ENCODE results near the gene PNRC1.
"Not testable (repeated sequence)": the region's sequence is repeated elsewhere in the genome, so short reads cannot be mapped to it uniquely, and the experiment has no call there.

The PNRC1 gene

DNA sequence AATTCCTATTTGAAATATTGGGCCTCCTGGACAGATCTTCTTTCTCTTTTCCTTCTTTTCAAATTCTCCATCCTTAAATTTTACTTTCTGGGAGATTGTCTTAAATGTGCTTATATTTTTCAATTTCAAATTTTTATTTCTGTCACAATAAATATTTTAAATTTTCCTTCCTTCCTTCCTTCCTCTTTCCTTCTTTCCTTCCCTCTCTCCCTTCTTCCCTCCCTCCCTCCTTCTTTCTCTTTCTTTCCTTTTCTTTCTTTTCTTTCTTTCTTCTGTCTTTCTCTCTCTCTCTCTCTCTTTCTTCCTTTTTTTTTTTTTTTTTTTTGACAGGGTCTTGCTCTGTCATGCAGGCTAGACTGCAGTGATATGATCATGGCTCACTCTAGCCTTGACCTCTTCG, 16.7 kb upstream of the PNRC1 start:
- DNase-seq, result no peak

DNA sequence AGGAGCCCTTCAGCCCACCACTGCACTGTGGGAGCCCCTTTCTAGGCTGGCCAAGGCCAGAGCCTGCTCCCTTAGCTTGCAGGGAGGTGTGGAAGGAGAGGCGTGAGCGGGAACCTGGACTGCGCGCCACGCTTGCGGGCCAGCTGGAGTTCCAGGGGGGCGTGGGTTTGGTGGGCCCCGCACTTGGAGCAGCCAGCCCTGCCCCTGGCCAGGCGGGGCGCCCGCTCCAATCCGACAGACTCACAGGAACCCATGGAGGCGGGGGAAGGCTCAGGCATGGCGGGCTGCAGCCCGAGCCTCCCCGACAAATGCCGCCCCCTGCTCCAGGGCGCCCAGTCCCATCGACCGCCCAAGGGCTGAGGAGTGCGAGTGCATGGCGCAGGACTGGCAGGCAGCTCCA, 15.6 kb upstream of the PNRC1 start:
- DNase-seq, result not testable (repeated sequence)

DNA sequence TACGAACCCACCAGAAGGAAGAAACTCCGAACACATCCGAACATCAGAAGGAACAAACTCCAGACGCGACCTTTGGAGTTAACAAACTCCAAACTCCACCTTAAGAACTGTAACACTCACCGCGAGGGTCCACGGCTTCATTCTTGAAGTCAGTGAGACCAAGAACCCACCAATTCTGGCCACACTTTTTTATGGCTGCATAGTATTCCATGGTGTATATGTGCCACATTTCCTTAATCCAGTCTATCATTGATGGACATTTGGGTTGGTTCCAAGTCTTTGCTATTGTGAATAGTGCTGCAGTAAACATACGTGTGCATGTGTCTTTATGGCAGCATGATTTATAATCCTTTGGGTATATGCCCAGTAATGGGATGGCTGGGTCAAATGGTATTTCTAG, 14.4 kb upstream of the PNRC1 start:
- DNase-seq, result not testable (repeated sequence)

DNA sequence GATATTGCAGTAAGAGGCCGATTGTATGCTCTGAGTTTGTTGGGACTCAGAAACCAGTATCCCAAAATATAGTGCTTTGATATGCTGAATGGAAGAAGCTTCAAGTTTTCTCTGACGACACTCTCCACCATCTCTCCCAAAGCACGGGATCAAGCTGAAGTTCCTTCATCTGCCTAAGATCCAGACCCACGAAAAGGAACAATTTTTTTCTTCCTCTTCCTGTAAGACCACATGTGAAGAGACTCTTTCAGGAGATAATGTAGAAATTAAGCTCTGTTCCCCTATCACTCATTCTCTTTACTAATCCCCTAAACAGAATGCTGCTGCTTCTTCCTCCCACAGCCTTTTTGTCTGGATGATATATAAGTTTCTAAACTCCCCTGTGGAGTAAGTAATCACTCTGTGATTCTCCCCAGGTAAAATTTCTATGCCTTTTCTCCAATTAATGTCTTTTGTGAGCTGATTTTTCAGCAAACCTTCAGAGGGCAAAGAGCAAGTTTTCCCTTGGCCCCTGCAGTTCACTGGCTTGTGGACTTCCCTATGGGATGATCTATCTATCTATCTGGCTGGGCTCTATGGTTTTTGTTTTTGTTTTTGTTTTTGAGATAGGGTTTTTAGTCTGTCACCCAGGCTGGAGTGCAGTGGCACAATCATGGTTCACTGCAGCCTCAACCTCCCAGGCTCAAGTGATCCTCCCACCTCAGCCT, 13.5 kb upstream of the PNRC1 start:
- no peak for DNase-seq

DNA sequence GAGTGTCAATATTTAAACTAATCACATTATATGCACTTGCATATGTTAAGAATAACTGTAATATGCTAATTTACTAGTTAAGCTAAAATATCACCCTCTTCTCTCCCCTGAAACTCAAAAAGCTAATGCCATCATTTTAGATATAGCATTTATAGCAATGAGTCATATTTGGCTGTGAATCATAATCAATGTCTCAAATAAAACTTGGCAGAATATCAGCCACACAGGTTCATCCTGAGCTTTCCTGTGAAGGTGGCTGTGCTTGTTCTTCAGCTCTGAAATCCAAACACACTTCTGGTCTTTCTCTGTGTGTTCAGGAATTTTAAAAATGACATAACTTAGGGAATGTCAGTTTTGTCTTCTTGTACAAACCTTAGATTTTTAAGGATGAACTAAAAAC, 12.8 kb upstream of the PNRC1 start:
- no peak for DNase-seq

DNA sequence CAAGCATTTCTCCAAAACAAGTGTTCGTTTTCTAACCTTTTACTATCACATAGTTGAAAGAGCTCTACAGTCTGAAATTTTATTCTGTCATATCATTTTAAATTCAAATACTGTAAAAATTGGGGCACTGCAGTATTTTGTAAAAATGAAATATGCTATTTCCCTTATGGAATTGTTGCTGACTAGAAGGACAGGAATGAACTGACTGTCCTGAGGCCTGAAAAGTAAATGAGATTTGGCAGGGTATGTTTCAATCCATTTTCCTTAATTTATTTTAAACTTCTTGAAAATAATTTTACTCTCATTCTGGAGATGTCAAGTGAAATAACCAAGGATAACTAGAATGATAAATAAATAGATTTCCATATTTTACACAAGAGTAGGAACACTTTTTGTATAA, 11.9 kb upstream of the PNRC1 start:
- no peak for DNase-seq

DNA sequence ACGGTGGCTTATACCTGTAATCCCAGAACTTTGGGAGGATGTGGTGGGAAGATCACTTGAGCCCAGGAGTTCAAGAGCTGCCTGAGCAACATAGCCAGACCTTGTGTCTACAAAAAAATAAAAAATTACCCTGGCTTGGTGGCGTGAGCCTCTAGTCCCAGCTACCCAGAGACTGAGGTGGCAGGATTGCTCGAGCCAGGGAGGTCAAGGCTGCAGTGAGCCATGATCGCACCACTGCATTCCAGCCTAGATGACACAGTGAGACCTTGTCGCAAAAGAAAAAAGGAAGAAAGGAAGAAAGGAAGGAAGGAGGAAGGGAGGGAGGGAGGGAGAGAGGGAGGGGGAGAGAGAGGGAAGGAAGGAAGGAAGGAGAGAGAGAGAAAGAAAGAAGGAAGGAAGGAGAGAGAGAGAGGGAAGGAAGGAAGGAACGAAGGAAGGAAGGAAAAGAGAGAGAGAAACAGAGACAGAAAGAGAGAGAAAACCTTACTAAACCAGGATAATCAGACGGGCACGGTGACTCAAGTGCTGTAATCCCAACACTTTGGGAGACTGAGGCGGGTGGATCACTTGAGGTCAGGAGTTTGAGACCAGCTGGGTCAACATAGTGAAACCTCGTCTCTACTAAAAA, 10.9 kb upstream of the PNRC1 start:
- no peak for DNase-seq

DNA sequence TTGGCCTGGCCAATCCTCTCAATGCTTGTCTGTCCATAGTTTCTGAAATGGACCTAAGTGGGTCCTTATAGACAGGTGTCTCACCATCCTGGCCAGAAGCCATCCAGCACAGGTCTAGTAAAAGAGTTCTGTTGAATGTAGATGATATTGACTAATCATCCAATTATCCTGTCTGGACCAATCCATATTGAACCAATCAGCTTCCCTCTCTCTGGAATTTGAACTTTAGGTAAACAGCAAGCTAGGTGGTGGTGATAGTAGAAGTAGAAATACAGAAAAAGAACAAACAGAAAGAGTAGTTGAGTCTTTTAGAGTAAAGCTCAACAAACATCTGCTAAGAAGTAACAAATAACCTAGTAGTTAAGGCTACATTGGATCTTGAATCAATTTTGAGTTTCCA, 9.5 kb upstream of the PNRC1 start:
- DNase-seq, result no peak

DNA sequence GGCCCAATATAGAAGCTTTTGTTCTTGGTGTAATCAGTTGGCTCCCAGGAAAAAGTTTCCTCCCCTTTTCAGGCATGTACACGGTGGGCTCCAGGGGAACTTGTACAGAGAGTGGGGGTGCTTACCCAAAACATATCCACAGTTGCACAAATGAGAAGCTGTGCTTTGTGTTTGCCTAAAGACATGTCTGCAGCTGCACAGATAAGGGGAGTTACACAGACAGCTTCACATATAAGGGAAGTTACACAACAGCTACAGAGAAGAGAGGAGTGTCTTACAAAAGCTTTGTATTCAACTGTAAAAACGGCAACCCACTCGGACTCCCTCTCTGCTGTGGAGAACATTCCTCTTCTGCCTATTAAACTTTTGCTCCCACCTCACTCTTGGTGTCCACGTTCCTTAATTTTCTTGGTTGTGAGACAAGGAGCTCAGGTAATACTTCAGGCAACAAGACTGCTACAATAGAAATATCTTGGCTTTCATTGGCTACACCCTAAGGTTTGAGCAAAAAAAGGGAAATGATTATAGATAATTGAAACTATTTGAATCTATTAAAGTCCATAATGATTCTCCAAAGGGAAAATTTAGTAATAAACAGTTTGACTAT, 7.4 kb upstream of the PNRC1 start:
- no peak for DNase-seq

DNA sequence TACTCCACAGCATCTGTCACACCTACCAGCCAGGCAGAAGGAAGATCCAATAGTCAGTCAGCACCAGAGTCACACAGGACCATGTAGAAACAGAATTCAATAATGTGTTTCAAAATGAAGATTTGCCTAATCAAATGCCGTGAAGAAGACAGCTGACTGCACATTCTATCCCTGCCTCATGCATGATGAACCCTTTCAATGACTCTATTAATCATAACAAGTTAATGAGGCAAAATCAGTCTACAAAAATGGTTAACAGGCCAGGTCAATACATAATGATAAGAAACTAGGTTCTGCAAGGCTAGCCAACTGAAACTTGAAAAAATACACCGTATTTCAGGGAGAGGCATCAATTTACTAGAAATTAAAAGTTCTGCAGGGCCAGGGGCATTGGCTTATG, 6.7 kb upstream of the PNRC1 start:
- no peak for DNase-seq

DNA sequence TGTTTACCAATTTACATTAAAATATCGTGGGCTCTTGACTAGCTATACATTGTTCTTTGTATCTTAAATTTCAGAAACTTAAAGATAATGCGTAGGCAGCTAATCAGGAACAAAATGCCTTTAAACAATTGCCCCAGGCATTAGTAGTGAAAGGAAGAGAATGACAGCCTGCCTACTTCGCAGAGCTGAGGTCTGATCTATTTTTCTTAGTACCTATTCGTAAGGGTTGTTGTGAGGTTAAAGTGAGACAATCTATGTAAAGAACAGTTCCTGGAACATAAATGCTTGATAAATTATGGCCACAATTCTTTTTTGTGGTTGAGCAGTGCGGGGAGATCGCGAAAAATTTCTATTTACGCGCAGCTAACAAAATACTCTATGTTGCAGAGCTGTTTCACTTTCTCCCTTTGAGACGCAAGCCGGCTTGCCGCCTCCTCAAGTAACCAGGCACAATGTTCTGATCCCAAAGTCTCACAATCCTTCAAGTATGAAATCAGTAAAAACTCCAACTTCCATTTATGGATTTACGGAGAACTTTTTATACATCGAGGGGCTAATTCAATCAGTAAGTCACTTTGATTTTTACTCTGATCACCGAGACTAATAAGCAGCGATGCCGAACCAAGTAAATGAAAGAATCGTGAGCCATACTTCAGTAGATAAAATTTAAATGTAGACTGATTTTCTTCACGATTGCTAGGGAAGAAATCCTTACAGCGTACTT, 878 bp upstream of the PNRC1 start:
- DNase-seq, result peak; percentile 42 to 52

DNA sequence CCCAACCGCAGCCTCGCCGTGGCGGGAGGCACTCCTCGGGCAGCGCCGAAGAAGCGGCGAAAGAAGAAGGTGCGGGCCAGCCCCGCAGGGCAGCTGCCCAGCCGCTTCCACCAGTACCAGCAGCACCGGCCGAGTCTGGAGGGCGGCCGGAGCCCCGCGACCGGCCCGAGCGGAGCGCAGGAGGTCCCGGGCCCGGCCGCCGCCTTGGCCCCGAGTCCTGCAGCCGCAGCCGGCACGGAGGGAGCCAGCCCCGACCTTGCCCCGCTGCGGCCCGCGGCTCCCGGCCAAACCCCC, 525 bp downstream of the PNRC1 start:
- DNase-seq, result no peak

DNA sequence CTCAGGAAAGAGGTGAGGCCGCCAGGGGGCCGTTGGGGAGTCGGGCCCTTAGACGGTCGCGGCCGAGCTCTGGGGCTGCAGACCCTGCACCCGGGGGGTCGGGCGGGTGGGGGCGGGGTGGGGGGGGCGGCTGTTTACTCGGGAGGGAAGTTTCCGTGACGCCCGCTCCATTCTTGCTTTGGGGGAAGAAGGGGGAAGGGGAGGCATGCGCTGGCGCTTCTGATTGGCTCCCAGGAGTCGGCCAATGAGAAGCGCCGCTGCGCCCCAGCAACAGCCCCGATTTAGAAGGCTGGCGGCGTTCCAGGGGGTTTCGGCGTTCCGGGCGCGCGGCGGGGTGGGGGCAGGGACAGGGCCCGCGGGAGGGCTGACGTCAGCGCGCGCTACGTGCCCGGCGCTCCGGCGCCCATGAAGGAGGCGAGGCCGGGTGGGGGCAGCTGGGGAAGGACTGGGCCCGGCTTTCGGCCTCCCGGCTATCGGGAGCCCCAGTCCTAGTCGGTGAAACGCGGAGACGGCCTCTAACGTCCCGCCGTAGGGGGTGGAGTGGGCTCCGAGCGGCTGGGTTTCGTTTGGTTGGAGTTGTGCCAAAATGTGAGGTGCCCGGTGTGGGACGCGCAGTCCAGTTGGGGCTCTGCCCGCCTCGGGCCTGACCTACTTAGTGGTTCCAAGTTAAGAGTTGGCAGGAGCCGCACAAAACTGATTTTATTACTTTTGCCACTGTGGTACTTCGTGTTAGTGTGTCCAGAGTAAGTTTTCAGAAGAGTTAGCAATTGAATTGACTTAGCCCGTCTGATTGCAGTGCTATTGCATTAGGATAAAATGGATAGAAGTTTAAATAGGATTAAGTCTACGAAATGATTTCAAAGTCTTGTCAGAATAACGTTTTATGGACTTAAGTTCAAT, 1.1 kb downstream of the PNRC1 start:
- DNase-seq, result peak; percentile 99

DNA sequence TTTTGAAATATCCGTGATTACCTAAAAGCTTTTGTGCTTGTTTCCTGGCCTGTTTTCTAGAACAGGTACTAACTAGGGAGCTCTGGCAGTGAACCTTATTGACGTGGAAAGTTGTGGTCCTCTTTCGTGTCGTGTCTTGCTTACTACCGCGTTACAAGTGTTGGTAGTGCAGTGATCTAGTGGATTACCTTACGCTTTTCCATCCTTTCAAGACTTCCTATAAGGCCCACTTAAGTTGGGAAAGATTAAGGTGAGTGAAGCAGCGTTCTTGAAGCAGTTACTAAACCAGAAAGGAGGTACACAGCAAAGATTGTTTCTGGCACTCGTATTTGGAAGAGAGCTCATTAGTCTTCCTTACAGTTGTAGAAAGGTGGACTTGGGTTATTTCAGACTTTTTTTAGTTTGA, 1.9 kb downstream of the PNRC1 start:
- DNase-seq, result peak in 1 of 2 experiments; percentile 21

DNA sequence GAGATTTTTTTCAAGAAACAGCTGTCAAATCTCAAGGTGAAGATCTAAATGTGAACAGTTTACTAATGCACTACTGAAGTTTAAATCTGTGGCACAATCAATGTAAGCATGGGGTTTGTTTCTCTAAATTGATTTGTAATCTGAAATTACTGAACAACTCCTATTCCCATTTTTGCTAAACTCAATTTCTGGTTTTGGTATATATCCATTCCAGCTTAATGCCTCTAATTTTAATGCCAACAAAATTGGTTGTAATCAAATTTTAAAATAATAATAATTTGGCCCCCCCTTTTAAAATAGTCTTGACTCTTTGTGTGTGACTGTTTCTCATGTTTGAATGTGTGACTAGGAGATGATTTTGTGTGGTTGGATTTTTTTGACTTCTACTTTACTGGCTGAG, 4.0 kb downstream of the PNRC1 start:
- DNase-seq, result no peak

DNA sequence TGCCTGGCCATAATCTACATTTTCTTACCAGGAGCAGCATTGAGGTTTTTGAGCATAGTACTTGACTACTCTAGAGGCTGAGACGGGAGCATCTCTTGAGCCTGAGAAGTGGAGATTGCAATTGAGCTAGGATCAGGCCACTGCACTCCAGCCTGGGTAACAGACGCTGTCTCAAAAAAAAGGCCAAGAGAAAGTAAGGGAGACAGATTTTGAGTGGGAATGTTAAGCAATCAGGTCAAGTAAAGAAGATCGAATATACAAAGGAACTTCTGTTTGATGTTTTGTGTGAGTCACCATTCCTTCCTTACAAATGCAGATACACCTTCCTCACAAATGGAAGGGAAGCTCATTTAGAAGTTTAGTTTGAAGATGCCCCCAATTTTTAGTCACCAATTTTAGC, 4.4 kb downstream of the PNRC1 start:
- no peak for DNase-seq

DNA sequence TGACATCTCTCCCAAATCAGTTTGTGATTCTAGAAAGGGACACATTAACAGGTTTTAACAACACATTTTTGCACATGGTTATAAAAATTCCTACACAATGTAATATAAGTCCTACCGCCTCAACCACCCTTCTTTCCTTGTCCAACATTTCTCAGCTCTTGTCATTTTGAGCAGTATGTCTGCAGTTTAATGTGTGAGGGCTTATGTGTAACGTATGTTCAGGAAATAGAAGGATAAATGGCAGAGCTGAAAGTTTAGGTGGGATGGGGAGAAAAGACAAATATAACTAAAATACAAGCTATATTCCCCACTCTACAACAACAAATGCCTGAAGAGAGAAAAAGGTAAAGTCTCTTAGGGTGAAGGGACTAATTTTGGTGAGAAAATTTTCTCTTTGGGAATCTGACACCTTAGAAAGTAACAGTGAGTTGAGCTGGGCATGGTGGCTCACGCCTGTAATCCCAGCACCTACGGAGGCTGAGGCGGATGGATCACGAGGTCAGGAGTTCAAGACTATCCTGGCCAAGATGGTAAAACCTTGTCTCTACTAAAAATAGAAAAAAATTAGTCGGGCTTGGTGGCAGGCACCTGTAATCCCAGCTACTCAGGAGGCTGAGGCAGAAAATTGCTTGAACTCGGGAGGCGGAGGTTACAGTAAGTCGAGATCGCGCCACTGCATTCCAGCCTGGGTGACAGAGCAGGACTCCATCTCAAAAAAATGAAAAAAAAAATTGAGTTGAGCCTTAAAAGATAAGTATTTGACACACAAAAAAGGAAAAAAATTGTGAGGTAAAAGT, 5.1 kb downstream of the PNRC1 start:
- no peak for DNase-seq

DNA sequence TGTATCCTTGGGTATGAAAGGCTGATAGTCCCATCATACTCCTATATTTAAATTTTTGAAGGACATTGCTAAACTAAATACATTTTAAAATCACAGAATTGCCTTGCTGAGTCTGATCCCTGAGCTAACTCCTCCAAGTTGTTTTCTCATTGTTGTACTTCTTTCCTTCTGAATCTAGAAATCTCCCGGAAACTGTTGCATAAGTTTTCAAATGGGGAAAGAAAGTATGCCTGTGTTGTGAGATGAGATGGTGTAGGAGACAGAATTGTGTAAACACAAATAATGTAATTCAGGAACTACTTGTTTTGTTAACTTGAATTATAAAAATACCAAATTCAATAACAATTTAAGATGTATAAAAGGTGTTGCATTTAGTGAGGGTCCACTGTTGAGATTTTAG, 7.3 kb downstream of the PNRC1 start:
- no peak for DNase-seq

DNA sequence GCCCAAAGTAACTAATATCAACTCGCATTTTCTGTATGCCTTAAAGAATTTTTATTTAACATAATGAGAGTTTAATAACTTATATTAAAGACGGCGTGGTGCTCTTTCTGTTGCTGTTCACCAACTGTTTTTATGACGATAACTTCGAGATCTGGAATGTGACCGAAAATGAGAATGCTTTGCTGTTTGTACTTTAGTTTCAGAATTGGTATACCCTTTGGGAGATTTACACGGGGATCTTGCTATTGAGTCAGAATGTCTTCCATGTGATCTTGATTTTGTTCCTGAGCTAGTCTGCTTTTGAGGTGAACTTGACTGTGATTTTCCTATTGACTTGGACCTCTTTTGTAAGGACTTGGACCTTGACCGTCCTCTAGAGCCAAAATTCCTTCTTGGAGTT, 17.9 kb downstream of the PNRC1 start:
- DNase-seq, result no peak

DNA sequence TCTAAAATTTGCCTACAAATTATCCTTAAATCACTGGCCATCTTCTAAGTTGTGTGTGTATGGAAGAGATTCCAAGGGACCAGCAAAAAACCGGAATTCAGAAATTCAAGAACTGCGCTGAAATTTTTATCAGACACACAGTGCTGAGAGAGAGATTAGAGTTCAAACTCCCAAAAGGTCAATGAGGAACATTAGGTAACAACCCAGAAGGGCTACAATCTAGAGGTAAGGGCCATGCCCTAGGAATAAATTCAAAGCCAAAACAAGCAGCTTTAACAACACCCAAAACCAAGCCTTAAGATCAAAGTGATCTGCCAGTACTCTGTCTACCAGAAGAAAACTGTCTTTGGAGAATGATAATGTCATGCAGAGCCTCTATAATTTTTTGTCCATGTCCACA, 19.6 kb downstream of the PNRC1 start:
- no peak for DNase-seq

DNA sequence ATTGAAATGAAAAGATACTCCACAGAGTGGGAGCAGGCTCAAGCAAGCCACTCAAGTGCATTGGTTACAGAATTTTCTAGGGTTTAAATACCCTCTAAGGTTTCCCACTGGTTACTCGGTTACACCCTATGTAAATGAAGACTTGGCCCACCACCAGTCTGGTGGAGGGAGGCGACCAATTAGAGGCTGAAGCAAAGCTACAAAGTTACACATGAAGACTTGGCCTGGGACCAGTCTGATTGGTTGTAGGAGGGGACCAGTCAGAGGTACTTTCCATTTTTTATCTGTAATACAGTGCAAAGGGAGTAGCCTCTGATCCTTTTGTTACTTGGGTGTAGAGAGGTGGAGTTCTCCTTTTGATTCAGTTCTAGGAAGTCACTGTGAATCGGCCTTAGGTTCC, 29.7 kb downstream of the PNRC1 start:
- no peak for DNase-seq

DNA sequence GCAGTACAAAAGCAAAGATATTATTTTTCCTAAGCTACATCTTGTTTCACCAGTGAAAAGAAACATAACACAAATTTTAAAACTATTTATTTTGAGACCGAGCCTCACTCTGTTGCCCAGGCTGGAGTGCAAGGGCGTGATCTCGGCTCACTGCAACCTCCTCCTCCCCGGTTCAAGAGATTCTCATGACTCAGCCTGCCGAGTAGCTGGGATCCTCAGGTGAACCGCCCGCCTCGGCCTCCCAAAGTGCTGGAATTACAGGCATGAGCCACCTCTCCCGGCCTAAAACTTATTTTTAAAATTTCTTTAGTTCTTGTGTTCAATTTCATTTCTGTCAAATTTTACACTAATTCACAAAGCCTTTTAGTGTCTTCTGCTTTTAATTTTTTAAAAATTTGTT, 31.4 kb downstream of the PNRC1 start:
- no peak for DNase-seq
